Stimulated activated naive B cell treated with anti-CD40 and anti-IgM and Interleukin-4, amounts not matched to agents 10 μg/mL and 1 μg/mL and 100 μg/mL, for 72 hours (primary cell): ENCODE data around the gene SPTLC1.
"Not testable (repeated sequence)": the region's sequence is repeated elsewhere in the genome, so short reads cannot be mapped to it uniquely, and the experiment has no call there.

Experiments
- ATAC-seq, 2 donors: fragments of 150-1000 bp; cut with Tn5 transposase; replicated peaks; 2 replicates each; pipeline ENCODE4 v1.10.0; 2021; ENCODE audit warnings: moderate library complexity in 1 of 2
- DNase-seq: peaks from one replicate; pipeline ENCODE4 v3.0.0; 2021
- H3K27ac Mint-ChIP-seq: one replicate; pipeline ENCODE4 v1.8.0; 2022; ENCODE audit warnings: mild to moderate bottlenecking, mixed read lengths
- H3K27me3 Mint-ChIP-seq, 2 donors: one replicate each; pipeline ENCODE4 v1.8.0; 2022; ENCODE audit warnings: mixed read lengths in 2 of 2
- H3K36me3 Mint-ChIP-seq, 2 donors: one replicate each; pipeline ENCODE4 v1.8.0; 2022; ENCODE audit warnings: mixed read lengths in 2 of 2, mild to moderate bottlenecking in 1 of 2
- H3K4me1 Mint-ChIP-seq, 2 donors: one replicate each; pipeline ENCODE4 v1.8.0; 2022; ENCODE audit warnings: mixed read lengths in 2 of 2, mild to moderate bottlenecking in 1 of 2
- H3K4me3 Mint-ChIP-seq, 2 donors: one replicate each; pipeline ENCODE4 v1.8.0; 2022; ENCODE audit warnings: mild to moderate bottlenecking in 2 of 2, mixed read lengths in 2 of 2, moderate library complexity in 1 of 2
- H3K9me3 Mint-ChIP-seq, 2 donors: one replicate each; pipeline ENCODE4 v1.8.0; 2022; ENCODE audit warnings: mixed read lengths in 2 of 2, mild to moderate bottlenecking in 1 of 2

The SPTLC1 gene

DNA sequence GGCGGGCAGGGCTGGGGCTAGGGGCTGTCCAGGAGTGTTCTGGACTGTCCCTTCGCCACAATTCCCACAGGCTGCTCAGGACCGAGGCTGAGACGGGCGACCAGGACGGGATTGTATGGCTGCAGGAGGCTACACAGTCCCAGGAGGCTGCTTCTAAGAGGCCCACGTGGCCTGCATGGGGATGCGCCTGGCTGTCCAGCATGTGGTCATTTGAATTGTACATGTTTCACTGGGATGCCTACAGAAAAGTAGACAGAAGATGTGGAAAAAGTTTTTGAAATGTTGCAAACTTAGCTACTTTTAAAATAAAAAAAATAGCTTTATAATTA lies 32.6 kb upstream of the SPTLC1 start:
- H3K4me1 Mint-ChIP-seq = peaks cover 3 to 6% of the 10 kb centered on the region in 2 donors
- ATAC-seq (no peak), DNase-seq (no peak)
- H3K4me3 Mint-ChIP-seq = no peak overlapping the region
- no peak overlapping the region for H3K27ac Mint-ChIP-seq
- H3K36me3 Mint-ChIP-seq = no peaks in the 10 kb centered on the region
- peaks cover 41 to 52% of the 10 kb centered on the region in 2 donors for H3K27me3 Mint-ChIP-seq
- no peaks in the 10 kb centered on the region for H3K9me3 Mint-ChIP-seq

GRCh38 chr9:92147030-92147851 lies 32.0 kb upstream of the SPTLC1 start:
- Mint-ChIP-seq H3K4me3 (peak overlapping the region; percentile 39 to 63), H3K27me3 (peaks cover 44 to 57% of the 10 kb centered on the region in 2 donors), H3K4me1 (peaks cover 3 to 6% of the 10 kb centered on the region in 2 donors), H3K27ac (no peak overlapping the region), H3K9me3 (no peaks in the 10 kb centered on the region), H3K36me3 (no peaks in the 10 kb centered on the region)
- ATAC-seq (peak; percentile 66 to 80), DNase-seq (no peak)

DNA sequence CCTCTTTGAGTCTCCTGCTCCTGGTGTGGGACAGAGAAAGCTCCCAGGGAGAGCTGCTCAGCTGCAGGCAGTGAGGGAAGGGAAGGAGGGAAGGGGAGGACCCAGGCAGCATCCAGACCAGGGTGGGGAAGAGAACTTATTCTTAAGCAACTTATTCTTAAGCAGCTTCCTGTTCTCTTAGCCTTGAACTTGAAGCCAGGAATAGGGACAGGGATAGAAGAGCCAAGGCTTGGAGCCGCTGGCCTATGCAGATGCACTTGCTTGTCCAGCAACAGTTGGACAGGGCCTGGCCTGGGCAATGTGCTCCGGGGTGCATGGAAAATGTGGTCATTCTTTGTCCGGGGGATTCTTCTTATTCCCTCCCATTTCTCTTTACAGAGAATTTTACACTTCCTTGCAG lies 31.4 kb upstream of the SPTLC1 start:
- Mint-ChIP-seq H3K27me3 (peaks cover 50 to 64% of the 10 kb centered on the region in 2 donors), H3K4me1 (peaks cover 3 to 6% of the 10 kb centered on the region in 2 donors), H3K9me3 (no peaks in the 10 kb centered on the region), H3K36me3 (no peaks in the 10 kb centered on the region), H3K27ac (no peak overlapping the region), H3K4me3 (no peak overlapping the region)
- DNase-seq = no peak
- no peak for ATAC-seq

- H3K4me3 Mint-ChIP-seq, H3K9me3 Mint-ChIP-seq, ATAC-seq, H3K36me3 Mint-ChIP-seq, DNase-seq, H3K27ac Mint-ChIP-seq: not testable (repeated sequence)
- Mint-ChIP-seq H3K4me1 (peaks cover 7 to 12% of the 10 kb centered on the region in 2 donors), H3K27me3 (peaks cover 56 to 72% of the 10 kb centered on the region in 2 donors)
These were observed 30.6 kb upstream of the SPTLC1 start for GRCh38 chr9:92145784-92146183.

DNA sequence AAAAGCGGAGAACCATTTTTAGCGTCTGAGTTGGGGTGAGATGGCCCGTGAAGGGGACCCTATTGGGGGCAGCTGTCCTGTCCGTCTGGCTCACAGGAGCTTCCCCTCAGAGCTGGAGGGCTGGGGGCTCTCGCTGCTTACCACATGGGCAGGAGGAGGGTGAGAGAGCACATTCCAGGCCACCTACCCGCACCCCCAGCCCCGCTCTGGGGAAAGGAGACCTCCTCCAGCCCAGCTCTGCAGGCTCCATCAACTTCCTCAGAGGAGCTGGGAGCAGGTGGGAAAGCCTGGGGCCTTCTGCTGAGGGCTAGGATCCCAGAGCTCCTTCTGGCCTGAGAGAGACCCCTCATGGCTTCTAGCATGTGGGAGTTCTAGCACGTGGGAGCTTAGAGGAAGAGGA lies 27.1 kb upstream of the SPTLC1 start:
- Mint-ChIP-seq H3K4me1 (peaks cover 11 to 21% of the 10 kb centered on the region in 2 donors), H3K36me3 (no peaks in the 10 kb centered on the region), H3K4me3 (no peak overlapping the region), H3K9me3 (no peaks in the 10 kb centered on the region), H3K27me3 (peaks cover 49 to 64% of the 10 kb centered on the region in 2 donors), H3K27ac (no peak overlapping the region)
- ATAC-seq = no peak
- DNase-seq = no peak

DNA sequence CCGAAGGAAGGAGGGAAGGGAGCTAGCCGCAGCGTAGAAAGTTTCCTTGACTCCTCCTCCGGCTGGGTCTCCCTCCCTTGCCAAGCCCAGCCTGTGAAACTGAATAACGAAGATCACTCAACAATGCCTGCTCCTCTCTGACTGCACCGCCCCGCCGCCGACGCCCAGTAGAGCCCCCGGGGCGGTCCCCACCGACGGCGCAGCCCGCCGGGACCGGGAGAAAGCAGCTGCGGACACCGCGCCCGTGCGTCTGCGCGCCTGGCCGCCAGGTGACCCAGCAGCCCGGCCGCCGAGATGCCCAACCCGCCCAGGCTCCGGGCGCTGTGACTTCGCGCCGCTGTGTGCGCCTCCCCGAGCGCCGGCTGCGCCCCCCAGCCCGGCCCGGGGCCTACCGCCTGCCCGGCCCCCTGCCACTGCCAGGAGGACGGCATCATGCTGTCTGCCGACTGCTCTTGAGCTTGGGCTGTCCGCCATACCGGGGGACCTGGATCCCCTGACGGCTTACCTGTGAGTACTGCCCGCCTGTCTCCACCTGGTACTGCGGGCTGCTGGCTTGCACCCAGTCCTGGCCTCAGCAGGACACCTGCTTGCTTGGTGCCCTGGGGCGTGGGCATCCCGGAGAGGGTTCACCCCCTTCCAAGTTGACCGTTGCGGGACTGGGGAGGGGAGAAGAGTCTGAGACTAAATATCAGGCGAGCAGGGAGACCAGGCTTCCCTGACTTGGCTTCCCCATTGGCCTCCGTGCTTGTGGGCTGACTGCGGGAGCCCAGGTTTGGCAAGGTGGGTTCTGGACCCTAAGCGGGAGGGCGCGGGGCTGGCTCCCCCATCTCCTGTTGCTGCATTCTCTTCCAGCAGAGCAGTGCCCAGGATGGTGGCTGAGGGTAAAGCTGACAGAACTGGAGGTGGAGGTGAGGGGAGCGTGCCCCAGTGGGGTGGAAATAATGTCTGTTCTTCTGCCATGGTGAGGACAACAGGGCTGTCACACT lies 26.2 kb upstream of the SPTLC1 start:
- Mint-ChIP-seq H3K36me3 (no peaks in the 10 kb centered on the region), H3K4me1 (peaks cover 7 to 17% of the 10 kb centered on the region in 2 donors), H3K4me3 (peak overlapping the region; percentile 73 to 79), H3K9me3 (no peaks in the 10 kb centered on the region), H3K27ac (no peak overlapping the region), H3K27me3 (peaks cover 53 to 67% of the 10 kb centered on the region in 2 donors)
- peak; percentile 35 to 36 for ATAC-seq
- no peak for DNase-seq

GRCh38 chr9:92140754-92141143 lies 25.5 kb upstream of the SPTLC1 start:
- Mint-ChIP-seq H3K27me3 (peaks cover 52 to 67% of the 10 kb centered on the region in 2 donors), H3K36me3 (no peaks in the 10 kb centered on the region), H3K9me3 (no peaks in the 10 kb centered on the region), H3K4me3 (peak overlapping the region; percentile 73 to 79), H3K27ac (no peak overlapping the region), H3K4me1 (peaks cover 7 to 17% of the 10 kb centered on the region in 2 donors)
- DNase-seq = no peak
- ATAC-seq = peak in 1 of 2 donors; percentile 13

DNA sequence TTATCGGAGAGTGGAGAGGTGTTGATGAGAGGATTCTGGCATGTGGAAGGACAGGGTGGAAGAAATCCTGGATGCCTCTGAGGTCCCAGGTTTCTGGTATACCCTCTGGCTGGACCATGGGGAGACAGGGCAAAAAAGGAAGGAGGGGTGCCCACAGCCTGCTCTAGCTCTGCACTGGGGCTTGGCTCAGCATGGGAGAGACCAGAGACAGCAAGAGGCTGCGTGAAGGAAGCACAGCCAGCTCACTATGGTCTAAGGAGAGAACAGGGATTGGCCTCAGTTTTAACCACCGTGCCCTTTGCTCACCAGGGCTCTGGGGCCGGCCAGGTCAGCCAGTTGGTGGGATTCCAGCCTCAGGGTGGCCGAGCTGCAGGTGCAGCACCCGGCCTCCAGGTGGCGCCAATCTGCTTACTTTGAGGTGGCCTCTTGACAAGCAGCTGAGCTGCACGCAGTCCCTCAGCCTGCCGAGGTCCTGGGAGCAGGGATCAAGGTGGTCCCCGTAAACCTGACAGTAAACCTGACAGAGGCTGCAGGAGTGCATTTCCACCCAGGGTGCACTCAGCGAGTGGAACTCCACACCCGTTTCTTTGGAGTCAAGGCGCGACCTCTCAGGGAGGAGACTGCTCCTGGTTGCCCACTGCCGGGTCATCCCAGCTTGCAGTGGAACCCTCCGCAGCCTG lies 25.0 kb upstream of the SPTLC1 start:
- ATAC-seq = peak; percentile 71 to 73
- Mint-ChIP-seq H3K9me3 (no peaks in the 10 kb centered on the region), H3K27ac (no peak overlapping the region), H3K27me3 (peaks cover 50 to 66% of the 10 kb centered on the region in 2 donors), H3K36me3 (no peaks in the 10 kb centered on the region), H3K4me3 (peak overlapping the region; percentile 5 to 42), H3K4me1 (peaks cover 7 to 17% of the 10 kb centered on the region in 2 donors)
- DNase-seq = peak; percentile 61

DNA sequence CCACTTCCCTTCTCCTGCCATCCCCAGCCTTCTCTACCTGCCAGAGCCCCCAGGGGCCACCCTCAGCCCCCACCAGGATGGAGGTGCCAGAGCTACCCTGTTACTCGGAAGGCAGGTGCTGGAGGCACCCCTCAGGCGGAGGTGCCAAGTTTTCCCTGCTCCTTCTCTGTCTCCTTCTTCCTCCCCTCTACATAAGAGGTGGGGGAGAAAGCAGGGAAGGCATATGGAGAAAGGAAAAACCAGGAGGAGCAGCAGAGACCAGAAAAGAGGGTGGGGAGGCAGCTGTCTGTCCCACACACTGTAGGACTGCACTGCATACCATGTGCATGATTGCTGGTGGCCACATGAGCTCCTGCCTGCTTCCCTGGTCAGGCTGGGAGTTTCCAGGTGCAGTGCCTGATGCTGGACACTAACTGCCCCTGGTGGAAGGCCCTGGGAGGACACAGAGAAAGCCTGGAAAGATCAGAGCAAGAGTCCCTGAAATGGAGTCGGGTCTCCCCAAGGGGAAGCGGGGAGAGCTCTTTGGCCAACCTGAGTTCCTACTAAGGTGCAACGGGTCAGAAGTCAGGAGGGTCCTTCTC lies 23.8 kb upstream of the SPTLC1 start:
- not testable (repeated sequence) for DNase-seq

GRCh38 chr9:92138157-92138959 lies 23.1 kb upstream of the SPTLC1 start:
- no peaks in the 10 kb centered on the region for H3K9me3 Mint-ChIP-seq
- H3K27ac Mint-ChIP-seq = no peak overlapping the region
- no peaks in the 10 kb centered on the region for H3K36me3 Mint-ChIP-seq
- H3K27me3 Mint-ChIP-seq = peaks cover 63 to 75% of the 10 kb centered on the region in 2 donors
- DNase-seq (peak; percentile 45), ATAC-seq (peak; percentile 65 to 70)
- no peak overlapping the region for H3K4me3 Mint-ChIP-seq
- H3K4me1 Mint-ChIP-seq = peaks cover 12 to 26% of the 10 kb centered on the region in 2 donors

More for the DNA sequence above, 23.8 kb upstream of the SPTLC1 start:
- H3K36me3 Mint-ChIP-seq, H3K27ac Mint-ChIP-seq, H3K9me3 Mint-ChIP-seq, H3K4me3 Mint-ChIP-seq, ATAC-seq: not testable (repeated sequence)
- H3K27me3 Mint-ChIP-seq = peaks cover 60 to 75% of the 10 kb centered on the region in 2 donors
- H3K4me1 Mint-ChIP-seq = peaks cover 9 to 21% of the 10 kb centered on the region in 2 donors

DNA sequence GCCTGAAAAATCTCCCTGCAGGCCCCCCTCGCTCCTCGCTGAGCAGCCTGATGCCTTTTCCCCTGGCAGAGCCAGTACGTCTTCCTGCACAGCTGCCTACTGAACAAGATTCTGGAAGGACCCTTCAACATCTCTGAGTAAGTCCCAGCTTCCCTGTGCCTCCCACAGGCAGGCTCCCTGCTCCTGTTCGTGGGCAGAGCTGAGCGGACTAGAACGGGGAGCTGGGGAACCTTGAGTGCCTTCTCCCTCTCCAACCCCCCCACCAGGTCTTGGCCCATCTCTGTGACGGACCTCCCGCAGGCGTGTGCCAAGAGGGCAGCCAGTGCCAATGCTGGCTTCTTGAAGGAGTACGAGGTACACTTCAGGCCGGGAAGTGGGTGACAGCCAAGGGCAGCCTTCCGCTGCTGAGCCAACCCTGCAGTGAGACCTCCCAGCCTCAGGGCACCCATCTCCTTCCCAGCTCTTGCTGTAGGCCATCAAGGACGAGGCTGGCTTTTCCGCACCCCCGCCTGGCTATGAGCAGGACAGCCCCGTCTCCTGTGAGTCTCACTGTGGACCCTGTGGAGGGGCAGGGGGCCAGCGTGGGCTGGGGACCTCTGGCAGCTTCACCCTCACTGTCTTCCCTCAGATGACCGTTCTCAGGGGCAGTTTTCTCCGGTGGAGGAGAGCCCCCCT lies 21.1 kb upstream of the SPTLC1 start:
- H3K4me1 Mint-ChIP-seq = peaks cover 11 to 26% of the 10 kb centered on the region in 2 donors
- peaks cover 62 to 75% of the 10 kb centered on the region in 2 donors for H3K27me3 Mint-ChIP-seq
- H3K9me3 Mint-ChIP-seq = peaks cover 2 to 3% of the 10 kb centered on the region in 2 donors
- DNase-seq = no peak
- peaks cover 0 to 3% of the 10 kb centered on the region in 2 donors for H3K36me3 Mint-ChIP-seq
- H3K4me3 Mint-ChIP-seq = no peak overlapping the region
- no peak for ATAC-seq
- H3K27ac Mint-ChIP-seq = no peak overlapping the region

DNA sequence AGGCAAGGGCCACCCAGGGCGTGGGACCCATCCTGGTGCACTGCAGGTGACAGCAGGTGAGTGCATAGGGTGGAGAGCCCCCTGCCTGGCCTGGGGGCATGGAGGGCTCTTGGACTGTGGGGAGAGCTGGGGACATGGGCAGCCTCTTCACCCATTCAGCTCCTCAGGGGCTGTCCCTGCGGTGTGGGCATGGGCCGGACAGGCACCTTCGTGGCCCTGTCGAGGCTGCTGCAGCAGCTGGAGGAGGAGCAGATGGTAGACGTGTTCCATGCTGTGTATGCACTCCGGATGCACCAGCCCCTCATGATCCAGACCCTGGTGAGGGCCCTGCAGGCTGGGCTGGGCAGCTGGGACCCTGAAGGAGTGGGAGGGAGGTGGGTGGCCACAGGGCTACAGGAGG lies 20.4 kb upstream of the SPTLC1 start:
- Mint-ChIP-seq H3K36me3 (peaks cover 2 to 4% of the 10 kb centered on the region in 2 donors), H3K27me3 (peaks cover 63 to 75% of the 10 kb centered on the region in 2 donors), H3K27ac (no peak overlapping the region), H3K9me3 (peaks cover 6 to 8% of the 10 kb centered on the region in 2 donors), H3K4me1 (peaks cover 7 to 18% of the 10 kb centered on the region in 2 donors), H3K4me3 (no peak overlapping the region)
- DNase-seq (no peak), ATAC-seq (no peak)
